Head of caudate nucleus (tissue), 42 donors: ENCODE data around the gene LRRC58.

ENCODE experiments used
- DNase-seq, 42 donors: peaks; one replicate each; pipeline versions ENCODE4 v3.0.0 to v3.0.0-alpha.2; 2020 to 2021; ENCODE audit warnings: mixed read lengths in 7 of 42
- intact Hi-C: fragments of 100-400 bp; cut with DNase I; formaldehyde crosslinking; loops from one replicate; pipeline ENCODE4 v1.15.0; 2022

LRRC58 gene

DNA sequence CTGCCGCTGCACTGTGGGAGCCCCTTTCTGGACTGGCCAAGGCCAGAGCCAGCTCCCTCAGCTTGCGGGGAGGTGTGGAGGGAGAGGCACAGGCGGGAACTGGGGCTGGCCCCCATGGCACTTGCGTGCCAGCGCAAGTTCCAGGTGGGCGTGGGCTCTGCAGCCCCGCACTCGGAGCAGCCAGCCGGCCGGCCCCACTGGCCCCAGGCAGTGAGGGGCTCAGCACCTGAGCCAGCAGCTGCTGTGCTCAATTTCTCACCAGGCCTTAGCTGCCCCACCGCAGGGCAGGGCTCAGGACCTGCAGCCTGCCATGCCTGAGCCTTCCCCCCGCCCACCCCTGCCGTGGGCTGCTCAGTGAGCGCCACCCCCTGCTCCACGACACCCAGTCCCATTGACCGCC, 59.5 kb downstream of the LRRC58 start:
- DNase-seq: no peak
- intact Hi-C loops: no loop called here

DNA sequence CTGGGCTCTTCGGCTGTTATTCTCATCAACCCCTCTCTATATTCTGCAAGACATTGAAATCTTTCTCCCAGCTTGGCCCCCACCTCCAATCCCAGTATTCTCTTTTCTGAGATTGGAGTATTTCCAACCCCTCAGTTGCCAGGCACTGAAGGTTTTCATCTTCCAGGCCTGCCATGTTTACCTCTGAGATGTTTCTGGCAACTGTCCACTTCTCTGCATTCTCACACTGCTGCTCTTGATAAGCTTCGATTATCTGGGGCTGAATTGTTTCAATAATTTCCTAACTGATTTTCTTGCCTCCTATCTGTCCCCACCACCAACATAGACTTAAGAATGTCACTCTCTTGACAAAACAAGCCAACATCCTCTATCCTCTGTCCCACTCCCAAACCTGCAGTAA, 62.7 kb downstream of the LRRC58 start:
- DNase-seq: no peak
- intact Hi-C loops: no loop called here

DNA sequence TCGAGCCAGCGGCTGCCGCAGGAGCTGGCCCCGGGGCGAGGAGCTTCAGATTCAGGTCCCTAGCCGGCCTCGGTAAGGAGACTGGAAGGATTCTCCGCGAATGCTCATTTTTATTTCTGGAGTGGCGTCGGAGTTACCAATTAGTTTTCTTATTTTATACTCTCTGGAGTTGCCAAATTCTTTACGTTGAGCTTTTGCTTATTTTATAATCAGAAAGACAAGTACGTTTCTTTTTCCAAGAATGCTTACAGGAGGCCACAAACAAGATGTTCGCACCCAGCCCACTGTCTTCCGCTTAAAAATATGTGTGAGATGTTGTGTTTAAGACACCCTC, 63.7 kb downstream of the LRRC58 start:
- intact Hi-C loops: no loop called here
- DNase-seq: no peak

DNA sequence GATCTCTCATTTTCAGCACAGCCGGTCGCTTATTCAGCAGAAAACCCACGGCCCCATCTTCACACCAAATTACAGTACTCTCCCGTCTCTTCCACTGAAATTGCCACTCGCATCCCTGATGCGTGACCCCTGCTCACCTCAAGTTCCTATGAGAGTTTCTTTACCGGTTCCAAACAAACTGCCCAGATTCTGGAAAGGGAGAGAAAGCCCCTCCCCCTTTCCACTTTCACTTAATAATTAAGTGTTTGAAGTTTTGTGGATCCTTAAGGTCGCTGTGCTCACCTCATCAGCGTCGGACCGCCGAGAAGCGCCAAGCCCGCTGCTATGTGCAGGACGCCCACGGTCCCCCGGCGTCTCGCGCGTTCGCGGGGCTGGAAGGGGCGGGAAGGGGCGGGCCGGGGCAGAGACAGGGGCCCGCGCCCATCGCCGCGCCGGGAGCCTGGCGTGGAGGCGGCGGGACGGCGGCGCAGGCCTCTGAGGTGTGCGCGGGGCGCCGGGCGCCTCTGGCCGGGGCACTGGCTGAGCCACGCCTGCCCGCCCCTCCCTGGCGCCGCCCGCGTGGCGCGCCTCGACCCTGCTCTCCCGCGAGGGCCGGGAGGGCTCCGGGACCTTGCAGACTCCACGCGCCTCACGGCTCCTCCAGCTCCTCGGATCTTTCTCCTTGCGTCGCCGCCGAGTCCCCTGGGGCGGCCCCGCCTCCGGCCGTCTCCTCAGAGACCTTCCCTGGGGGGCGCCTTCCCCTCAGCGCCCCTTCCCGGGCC, 64.2 kb downstream of the LRRC58 start, which contains the start of gene GPR156:
TSS of gene GPR156 (minus strand) at position 476 of the 761 bp plus-strand sequence. CDS start 41,124 bp downstream, outside the sequence.
- peak in 1 of 42 donors; percentile 20 for DNase-seq
- intact Hi-C loops: no loop called here

DNA sequence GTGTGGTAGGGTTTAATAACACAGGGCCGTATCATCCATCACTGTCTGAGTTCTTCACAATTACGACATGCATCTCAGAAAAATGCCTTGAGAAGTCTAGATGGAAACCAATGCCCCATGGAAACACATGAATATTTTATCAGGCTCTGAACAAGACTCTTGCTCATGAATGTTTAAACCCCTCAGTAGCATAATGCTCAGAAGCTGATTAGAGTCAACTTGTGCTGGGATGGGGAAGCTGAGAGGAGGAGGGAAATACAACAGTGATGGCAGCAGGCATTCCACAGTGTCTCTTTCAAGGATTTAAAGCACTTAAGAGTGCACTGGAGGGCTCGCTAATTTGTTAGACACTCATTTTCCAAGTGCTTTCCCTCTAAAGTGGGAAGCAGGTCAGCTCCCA, 67.9 kb downstream of the LRRC58 start:
- no peak for DNase-seq
- intact Hi-C loops: no loop called here

DNA sequence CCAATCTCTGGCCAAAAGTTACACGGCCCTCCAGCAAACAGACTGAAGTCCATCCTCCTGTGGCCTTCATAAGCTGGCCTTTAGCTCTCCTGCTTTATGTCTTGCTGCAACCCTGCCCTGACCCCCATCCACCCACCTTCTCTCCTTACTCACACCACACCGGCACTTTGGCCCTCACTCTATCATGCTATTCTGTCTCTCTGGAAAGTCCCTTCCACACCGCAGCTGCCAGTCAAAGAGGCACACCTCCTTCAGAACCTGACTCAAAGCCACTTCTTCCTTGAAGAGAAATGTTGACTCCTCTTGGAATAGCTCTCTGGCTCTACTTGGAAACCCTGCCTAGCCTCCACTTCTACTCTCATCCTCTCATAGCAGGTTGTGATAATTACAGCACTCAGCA, 68.6 kb downstream of the LRRC58 start:
- intact Hi-C loops: no loop called here

DNA sequence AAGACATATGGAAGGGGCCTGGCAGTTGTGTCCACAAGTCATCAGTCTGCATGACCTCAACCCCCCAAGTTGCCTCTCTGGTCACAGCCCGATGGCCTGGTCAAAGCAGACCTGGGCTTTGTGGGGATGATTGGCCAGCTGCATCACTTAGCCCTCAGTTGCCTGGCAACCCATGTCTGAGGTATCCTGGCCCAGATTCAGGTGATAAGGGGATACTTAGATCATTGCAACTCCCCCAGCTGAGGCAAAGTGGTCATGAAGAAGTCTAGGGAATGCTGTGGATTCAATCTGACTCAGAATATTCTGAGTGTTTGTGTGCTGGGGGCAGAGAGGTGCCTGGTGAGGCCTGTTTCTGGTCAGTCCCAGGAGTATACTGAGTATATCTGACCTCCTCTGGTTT, 69.1 kb downstream of the LRRC58 start:
- intact Hi-C loops: no loop called here

More for the DNA sequence above, 68.6 kb downstream of the LRRC58 start:
- DNase-seq: no peak

DNA sequence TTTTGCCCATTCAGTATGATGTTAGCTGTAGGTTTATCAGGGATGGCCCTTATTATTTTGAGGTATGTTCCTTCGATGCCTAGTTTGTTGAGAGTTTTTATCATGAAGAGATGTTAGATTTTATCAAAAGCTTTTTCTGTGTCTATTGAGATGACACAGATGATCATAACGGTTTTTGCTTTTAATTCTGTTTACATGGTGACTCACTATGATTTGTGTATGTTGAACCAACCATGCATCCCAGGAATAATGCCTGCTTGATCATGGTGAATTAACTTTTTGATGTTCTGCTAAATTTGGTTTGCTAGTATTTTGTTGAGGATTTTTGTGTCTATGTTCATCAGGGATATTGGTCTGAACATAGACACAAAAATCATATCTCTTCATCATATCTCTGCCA, 72.4 kb downstream of the LRRC58 start:
- no peak for DNase-seq
- intact Hi-C loops: no loop called here

More for the DNA sequence above, 69.1 kb downstream of the LRRC58 start:
- DNase-seq: no peak

DNA sequence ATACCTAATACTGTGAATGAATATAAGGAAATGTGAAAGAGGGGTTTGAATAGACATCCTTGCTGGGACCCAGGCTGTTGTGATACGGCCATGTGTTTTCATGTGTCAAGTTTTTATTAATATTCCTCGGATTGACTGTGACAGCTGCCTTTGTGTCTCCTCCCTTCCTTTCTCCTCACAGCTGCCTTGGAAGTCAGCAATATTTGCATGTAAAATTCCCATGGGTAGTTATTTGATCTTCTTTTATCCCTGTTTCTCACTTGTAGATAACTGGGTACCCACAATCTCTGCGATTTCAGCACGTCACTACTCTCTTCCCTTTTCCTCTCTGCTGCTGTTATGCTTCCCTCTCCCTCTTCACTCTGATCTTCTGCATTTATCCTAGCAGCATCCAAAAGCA, 73.5 kb downstream of the LRRC58 start:
- intact Hi-C loops: no loop called here
- DNase-seq: no peak

DNA sequence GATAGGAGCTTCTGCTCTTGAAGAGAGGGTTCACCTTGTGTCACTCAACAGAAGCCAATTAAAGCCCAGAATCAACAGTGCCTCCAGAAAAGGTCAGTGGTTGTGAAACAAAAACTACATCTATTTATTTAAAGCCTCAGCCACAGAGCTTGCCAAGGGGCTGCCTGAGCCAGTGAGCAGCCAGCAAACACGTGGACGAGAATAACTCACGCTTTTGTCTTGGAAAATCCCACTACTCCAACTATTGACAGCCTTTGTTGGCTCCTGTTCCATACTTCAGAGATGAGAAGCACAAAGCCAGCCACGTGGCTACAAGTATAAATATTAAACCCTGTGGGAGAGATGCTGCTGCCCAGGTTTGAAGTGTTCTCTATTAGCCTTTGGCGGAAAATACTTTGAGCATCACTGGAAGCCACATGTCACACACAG, 74.4 kb downstream of the LRRC58 start:
- peak in 2 of 42 donors; percentile 12 to 56 for DNase-seq
- intact Hi-C loops: no loop called here
